GM12801 (cell line): ENCODE measurements around the gene KRTAP10-10.

Source experiments
- CTCF ChIP-seq: IDR thresholded peaks from one replicate; pipeline ENCODE4 v1.5.1; 2011; ENCODE audit warnings: control low read depth; ENCODE audit not compliant: insufficient read length; ENCODE audit errors: extremely low read depth

The KRTAP10-10 gene

GRCh38 chr21:44612029-44612486 lies 25.1 kb upstream of the KRTAP10-10 start, which contains the start of gene KRTAP10-8:
KRTAP10-8 (plus strand) TSS chr21:44612079; CDS start chr21:44612101, 22 bp downstream.
- TF ChIP-seq CTCF, result no peak

GRCh38 chr21:44612669-44613229 lies 24.4 kb upstream of the KRTAP10-10 start:
- no peak for TF ChIP-seq CTCF

- TF ChIP-seq CTCF, result no peak
Measured at GRCh38 chr21:44613386-44614155, 23.6 kb upstream of the KRTAP10-10 start.

- no peak for TF ChIP-seq CTCF
Measured at GRCh38 chr21:44614161-44614631, 23.0 kb upstream of the KRTAP10-10 start.

GRCh38 chr21:44614961-44615391 lies 22.2 kb upstream of the KRTAP10-10 start:
- no peak for TF ChIP-seq CTCF

GRCh38 chr21:44615466-44615865 lies 21.7 kb upstream of the KRTAP10-10 start:
- TF ChIP-seq CTCF, result no peak

GRCh38 chr21:44615911-44616590 lies 21.1 kb upstream of the KRTAP10-10 start:
- no peak for TF ChIP-seq CTCF
